ENCODE measurements around the gene NDUFS8. TPM values are rescaled to one million over a fixed set of nuclear protein-coding genes. Genes with fewer than 3 reads are reported as not detected.

Gene NDUFS8
- total and polyA plus RNA-seq, 2 of the 13 experiments (the other 11 are each of a cell fraction or from before 2014, with no cell fraction given): 96.7 to 158 TPM

DNA sequence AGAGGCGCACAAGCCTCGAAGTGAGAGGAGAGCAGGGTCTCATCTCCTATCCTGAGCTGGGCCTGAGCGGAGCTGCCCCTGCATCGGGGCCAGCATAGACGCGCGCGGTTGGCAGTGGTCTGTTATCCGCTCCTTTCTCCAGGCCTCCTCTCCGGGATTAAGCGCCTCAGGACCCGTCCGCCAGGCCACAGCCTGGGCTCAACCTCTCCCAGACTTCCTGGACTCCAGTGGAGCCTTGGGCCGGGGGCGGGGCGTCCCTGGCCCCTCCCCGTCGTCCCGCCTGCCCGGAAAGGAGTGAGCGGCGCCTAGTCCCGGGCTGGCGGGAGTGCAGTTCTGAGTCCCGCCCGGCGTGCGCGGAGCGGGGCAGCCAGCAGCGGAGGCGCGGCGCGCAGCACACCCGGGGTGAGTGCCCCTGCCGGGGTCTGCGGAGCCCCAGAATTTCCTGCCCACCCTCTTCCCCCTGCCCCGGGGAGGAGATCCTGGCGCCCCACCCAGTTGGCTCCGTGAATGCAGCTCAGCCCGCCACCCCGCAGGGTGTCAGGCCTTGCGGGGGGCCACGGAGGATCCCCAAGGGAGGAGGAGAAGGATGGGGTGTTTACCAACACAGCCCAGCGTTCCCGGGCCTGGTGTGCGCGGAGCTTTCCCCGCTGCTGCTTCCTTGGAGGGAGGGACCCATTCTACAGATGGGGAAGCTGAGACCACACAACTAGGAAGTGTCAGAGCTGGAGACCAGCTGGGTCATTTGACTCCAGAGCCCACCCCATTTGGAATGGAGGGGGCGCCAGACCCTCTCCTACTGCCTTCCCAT is 8.4 kb downstream of the NDUFS8 start, which contains the start of gene TCIRG1 (continued):
- TF ChIP-seq, protein P1, sequence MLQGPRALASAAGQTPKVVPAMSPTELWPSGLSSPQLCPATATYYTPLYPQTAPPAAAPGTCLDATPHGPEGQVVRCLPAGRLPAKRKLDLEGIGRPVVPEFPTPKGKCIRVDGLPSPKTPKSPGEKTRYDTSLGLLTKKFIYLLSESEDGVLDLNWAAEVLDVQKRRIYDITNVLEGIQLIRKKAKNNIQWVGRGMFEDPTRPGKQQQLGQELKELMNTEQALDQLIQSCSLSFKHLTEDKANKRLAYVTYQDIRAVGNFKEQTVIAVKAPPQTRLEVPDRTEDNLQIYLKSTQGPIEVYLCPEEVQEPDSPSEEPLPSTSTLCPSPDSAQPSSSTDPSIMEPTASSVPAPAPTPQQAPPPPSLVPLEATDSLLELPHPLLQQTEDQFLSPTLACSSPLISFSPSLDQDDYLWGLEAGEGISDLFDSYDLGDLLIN (CRISPR knock-in tag; IDR thresholded peaks at IDR 0.05; ENCODE audit: borderline replicate concordance): no peak
- TF ChIP-seq ZBTB3 (CRISPR knock-in tag; IDR thresholded peaks at IDR 0.05; ENCODE audit: borderline replicate concordance, low read depth): 0 out of 2 replicates have a peak, but pooled peaks have one; percentile 1
- no peak for TF ChIP-seq ZSCAN25 (CRISPR knock-in tag; IDR thresholded peaks at IDR 0.05)
- no peak for TF ChIP-seq ATF7 (IDR thresholded peaks at IDR 0.05)
- TF ChIP-seq ATF7 (CRISPR knock-in tag; IDR thresholded peaks at IDR 0.05): no peak
- TF ChIP-seq ZNF709 (CRISPR knock-in tag; IDR thresholded peaks at IDR 0.05): no peak
- TF ChIP-seq, protein P2, sequence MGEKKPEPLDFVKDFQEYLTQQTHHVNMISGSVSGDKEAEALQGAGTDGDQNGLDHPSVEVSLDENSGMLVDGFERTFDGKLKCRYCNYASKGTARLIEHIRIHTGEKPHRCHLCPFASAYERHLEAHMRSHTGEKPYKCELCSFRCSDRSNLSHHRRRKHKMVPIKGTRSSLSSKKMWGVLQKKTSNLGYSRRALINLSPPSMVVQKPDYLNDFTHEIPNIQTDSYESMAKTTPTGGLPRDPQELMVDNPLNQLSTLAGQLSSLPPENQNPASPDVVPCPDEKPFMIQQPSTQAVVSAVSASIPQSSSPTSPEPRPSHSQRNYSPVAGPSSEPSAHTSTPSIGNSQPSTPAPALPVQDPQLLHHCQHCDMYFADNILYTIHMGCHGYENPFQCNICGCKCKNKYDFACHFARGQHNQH (CRISPR knock-in tag; IDR thresholded peaks at IDR 0.05): no peak
- no peak; the same call in 1 of the 2 replicates for TF ChIP-seq NFYB (CRISPR knock-in tag; IDR thresholded peaks at IDR 0.05)
- no peak for TF ChIP-seq ONECUT2 (CRISPR knock-in tag; IDR thresholded peaks at IDR 0.05)
- TF ChIP-seq ZNF543 (CRISPR knock-in tag; IDR thresholded peaks at IDR 0.05): 0 out of 2 replicates have a peak, but pooled peaks have one; percentile 23
- TF ChIP-seq, protein P3, sequence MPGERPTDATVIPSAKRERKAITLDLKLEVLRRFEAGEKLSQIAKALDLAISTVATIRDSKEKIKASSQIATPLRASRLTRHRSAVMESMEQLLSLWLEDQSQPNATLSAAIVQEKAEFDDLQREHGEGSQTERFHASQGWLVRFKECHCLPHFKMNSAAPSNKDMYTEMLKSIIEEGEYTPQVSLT (CRISPR knock-in tag; IDR thresholded peaks at IDR 0.05; ENCODE audit: borderline replicate concordance, low read depth): no peak
- no peak for TF ChIP-seq ZNF746 (CRISPR knock-in tag; IDR thresholded peaks at IDR 0.05)
- TF ChIP-seq SOX6 (IDR thresholded peaks at IDR 0.05): no peak
- TF ChIP-seq SOX6 (CRISPR knock-in tag; IDR thresholded peaks at IDR 0.05): 0 out of 2 replicates have a peak, but pooled peaks have one; percentile 4
- TF ChIP-seq HMG20A (CRISPR knock-in tag; IDR thresholded peaks at IDR 0.05; ENCODE audit: borderline replicate concordance): no peak
- TF ChIP-seq ZC3H13 (CRISPR knock-in tag; IDR thresholded peaks at IDR 0.05): no peak
- no peak for TF ChIP-seq ZNF33B (CRISPR knock-in tag; IDR thresholded peaks at IDR 0.05)
- no peak for TF ChIP-seq ZNF451 (CRISPR knock-in tag; IDR thresholded peaks at IDR 0.05)
- TF ChIP-seq, protein P4, sequence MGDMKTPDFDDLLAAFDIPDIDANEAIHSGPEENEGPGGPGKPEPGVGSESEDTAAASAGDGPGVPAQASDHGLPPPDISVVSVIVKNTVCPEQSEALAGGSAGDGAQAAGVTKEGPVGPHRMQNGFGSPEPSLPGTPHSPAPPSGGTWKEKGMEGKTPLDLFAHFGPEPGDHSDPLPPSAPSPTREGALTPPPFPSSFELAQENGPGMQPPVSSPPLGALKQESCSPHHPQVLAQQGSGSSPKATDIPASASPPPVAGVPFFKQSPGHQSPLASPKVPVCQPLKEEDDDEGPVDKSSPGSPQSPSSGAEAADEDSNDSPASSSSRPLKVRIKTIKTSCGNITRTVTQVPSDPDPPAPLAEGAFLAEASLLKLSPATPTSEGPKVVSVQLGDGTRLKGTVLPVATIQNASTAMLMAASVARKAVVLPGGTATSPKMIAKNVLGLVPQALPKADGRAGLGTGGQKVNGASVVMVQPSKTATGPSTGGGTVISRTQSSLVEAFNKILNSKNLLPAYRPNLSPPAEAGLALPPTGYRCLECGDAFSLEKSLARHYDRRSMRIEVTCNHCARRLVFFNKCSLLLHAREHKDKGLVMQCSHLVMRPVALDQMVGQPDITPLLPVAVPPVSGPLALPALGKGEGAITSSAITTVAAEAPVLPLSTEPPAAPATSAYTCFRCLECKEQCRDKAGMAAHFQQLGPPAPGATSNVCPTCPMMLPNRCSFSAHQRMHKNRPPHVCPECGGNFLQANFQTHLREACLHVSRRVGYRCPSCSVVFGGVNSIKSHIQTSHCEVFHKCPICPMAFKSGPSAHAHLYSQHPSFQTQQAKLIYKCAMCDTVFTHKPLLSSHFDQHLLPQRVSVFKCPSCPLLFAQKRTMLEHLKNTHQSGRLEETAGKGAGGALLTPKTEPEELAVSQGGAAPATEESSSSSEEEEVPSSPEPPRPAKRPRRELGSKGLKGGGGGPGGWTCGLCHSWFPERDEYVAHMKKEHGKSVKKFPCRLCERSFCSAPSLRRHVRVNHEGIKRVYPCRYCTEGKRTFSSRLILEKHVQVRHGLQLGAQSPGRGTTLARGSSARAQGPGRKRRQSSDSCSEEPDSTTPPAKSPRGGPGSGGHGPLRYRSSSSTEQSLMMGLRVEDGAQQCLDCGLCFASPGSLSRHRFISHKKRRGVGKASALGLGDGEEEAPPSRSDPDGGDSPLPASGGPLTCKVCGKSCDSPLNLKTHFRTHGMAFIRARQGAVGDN (CRISPR knock-in tag; IDR thresholded peaks at IDR 0.05): peak; percentile 68; the same call in 1 of the 2 replicates
- TF ChIP-seq, protein P5, sequence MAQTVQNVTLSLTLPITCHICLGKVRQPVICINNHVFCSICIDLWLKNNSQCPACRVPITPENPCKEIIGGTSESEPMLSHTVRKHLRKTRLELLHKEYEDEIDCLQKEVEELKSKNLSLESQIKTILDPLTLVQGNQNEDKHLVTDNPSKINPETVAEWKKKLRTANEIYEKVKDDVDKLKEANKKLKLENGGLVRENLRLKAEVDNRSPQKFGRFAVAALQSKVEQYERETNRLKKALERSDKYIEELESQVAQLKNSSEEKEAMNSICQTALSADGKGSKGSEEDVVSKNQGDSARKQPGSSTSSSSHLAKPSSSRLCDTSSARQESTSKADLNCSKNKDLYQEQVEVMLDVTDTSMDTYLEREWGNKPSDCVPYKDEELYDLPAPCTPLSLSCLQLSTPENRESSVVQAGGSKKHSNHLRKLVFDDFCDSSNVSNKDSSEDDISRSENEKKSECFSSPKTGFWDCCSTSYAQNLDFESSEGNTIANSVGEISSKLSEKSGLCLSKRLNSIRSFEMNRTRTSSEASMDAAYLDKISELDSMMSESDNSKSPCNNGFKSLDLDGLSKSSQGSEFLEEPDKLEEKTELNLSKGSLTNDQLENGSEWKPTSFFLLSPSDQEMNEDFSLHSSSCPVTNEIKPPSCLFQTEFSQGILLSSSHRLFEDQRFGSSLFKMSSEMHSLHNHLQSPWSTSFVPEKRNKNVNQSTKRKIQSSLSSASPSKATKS (CRISPR knock-in tag; IDR thresholded peaks at IDR 0.05): no peak
- TF ChIP-seq ZNF678 (CRISPR knock-in tag; IDR thresholded peaks at IDR 0.05): no peak
